Testis (tissue), 2 donors: Measurements from ENCODE around the gene MED8.

Experiments
- CTCF ChIP-seq, 3 experiments: fragments of 450-650 bp in 2 of 3; fragments of 200-600 bp in 1 of 3; sonication (generic) in 1 of 3; IDR thresholded peaks; one replicate each; pipeline ENCODE4 v1.5.1; 2016 to 2019; ENCODE audit warnings: antibody characterized with exemption in 3 of 3, mild to moderate bottlenecking in 2 of 3, moderate library complexity in 1 of 3
- POLR2A ChIP-seq: fragments of 450-650 bp; IDR thresholded peaks from one replicate; pipeline ENCODE4 v1.6.1; 2017; ENCODE audit warnings: antibody characterized with exemption, mild to moderate bottlenecking, moderate library complexity

DNA sequence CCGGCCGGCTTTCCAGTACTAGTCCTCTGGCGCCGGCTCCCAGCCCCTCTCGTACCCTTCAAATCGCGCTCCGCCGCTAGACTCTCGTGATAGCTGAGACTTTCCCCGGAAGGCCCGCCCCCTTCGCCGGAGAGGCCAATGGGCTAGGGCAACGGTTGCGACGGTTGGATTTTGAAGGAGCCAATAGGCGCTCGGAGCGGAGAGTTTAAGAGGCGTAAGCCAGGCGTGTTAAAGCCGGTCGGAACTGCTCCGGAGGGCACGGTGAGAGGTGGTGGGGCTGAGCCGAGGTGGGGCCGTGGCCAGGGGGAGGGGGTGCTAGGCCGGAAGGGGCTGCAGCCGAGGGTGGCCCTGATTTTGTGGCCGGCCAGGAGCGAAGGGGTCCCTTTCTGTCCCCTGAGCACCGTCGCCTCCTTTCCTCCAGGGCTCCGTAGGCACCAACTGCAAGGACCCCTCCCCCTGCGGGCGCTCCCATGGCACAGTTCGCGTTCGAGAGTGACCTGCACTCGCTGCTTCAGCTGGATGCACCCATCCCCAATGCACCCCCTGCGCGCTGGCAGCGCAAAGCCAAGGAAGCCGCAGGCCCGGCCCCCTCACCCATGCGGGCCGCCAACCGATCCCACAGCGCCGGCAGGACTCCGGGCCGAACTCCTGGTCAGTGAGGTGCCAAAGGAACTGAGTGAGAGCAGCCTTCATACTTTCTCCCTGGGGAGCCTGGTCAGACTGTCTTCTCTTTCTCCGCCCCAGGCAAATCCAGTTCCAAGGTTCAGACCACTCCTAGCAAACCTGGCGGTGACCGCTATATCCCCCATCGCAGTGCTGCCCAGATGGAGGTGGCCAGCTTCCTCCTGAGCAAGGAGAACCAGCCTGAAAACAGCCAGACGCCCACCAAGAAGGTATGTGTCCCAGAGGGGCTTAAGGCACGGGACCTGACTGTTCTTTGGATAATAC lies 30.6 kb downstream of the MED8 start, which contains the start of gene CDC20:
- TF ChIP-seq CTCF (IDR thresholded peaks at IDR 0.05) (no peak), POLR2A (no peak)
